Lung microvascular endothelial cell (primary cell): ENCODE data around the gene ARHGAP42. TPM values are rescaled to one million over a fixed set of nuclear protein-coding genes. Genes with fewer than 3 reads are reported as not detected.

Source experiments
- DNase-seq, 2 donors: peaks; one replicate each; pipeline versions ENCODE4 v3.0.0 to v3.0.0-alpha.2; 2010; ENCODE audit warnings: low read depth in 2 of 2
- total RNA-seq: library from RNA; depleted of rRNA; stranded (reverse); fragments of >200 nt; gene quantifications from 2 replicates; pipeline ENCODE4 v1.2.1, GENCODE V29; 2014

The ARHGAP42 gene
- total RNA-seq, 1 donor from 2014 or later = 7.1 TPM

DNA sequence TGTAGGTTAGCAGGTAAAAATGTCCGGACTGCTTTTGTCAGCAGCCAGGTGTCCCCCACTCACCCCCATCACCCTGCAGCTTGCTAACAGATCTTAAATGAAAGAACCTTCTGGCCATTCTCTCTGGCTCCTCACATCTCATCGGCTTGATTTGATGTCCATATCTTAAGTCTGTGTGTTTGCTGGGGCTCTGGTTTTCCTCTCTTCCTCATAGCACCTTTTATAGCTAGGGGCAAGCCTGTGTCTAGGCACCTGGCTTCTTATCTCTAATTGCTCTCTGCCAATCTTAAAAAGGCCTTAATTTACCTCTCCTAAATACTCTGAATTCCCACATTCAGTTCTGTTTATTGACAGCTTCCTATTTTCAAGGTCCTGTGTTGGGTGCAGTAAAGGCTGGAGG is 72.0 kb downstream of the ARHGAP42 start:
- no peak for DNase-seq

DNA sequence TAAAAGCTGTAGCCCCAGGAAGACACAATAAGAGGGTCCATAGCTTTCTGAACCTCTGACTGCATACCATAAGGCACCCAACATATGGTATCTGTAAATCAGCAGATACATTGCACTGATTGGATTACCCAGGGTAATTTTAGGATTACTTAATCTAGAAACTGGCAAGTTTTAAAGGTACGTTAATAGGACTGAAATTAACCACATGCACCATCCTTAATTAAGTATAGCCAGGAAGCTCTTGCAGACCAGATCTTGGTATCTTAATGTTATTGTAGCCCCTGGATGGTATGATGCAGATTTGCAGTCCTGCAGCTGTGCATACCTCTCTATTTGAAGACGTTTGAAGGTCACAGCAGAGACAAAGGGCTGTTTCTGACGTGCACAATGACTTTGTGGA is 72.8 kb downstream of the ARHGAP42 start:
- DNase-seq = no peak

DNA sequence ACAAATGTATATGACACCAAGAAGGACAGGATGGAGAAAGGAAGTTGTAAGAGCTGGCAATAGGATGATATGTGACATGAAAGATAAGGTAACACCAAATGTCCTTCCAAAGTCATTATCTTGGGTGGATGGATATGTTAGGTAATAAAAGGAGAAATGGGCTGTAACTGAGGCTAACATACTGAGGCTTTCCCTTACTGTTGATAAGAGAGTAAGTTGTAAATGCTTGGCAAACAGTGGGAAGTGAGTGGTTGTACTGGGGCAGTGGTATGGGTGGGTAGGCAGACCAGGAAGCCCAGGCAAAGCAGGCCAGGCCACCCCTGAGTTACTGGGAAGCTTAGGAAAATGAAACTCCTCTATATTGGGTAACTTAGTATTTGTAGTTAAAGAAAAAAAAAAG is 73.7 kb downstream of the ARHGAP42 start:
- DNase-seq = no peak

DNA sequence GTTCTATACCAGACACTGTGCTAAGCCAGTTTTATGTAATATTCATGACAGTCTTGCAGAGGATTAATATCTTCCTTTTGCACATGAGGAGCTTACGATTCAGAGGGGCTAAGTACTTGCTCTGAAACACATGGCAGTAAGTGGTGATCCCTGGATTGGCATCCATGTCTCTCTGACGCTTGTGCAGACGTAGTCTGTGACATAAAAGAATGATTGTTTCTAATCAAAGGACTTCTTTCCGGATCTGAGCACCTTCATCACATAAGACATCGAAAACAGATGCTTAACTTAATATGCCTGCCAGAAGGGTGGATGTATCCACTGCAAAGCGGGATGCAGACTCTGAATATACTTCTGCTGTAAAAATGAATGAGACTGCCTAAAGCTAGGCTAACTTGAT is 74.8 kb downstream of the ARHGAP42 start:
- DNase-seq = no peak

DNA sequence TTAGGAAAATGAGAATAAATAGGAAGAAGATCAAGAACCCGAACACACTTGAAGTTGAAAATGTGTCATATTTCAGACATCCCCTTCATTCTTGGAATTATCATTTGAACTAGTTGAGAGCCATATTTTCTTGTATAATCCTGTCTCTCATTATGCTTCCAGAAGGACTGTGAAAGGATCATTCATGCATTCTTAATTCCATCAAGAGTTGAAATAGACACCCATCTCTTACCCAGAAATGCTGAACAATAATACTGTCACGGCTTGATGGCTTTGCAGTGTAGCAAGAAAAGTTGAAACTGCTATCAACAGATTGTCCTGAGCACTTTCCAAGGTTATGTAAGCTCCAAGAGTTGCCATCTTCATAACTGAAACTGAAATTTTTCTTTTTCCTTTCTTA is 79.7 kb downstream of the ARHGAP42 start:
- no peak for DNase-seq

DNA sequence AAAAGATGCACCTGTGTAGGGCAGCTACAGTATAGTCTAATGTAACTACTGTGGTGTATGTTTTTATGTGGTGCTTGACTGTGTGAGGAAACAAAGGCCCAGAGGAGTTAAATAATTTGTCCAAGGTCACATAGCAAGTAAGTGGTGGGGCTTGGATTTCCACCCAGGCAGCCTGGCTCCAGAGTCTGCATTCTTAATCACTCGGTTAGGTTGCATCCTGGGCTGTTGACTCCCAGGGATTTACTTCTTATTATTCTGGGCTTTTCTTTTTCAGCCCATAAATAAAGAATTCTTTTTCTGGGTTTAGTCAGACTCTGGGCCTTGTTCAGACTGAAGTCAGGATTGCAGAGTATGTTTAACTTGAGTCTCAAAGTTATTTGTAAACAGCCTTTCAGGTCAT is 82.1 kb downstream of the ARHGAP42 start:
- no peak for DNase-seq

DNA sequence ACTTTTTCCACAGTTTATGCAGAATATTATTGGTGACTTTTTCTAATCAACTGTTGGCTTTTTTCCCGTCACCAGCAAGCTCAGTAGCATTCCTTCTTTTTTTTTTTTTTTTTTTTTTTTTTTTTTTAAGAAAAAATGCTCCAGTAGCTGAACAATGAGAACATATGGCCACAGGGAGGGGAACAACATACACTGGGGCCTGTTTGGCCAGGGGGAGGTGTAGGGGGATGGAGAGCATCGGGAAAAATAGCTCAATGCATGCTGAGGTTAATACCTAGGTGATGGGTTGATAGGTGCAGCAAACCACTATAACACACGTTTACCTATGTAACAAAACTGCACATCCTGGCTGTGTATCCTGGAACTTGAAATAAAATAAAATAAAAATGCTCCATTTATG is 82.5 kb downstream of the ARHGAP42 start:
- no peak for DNase-seq

DNA sequence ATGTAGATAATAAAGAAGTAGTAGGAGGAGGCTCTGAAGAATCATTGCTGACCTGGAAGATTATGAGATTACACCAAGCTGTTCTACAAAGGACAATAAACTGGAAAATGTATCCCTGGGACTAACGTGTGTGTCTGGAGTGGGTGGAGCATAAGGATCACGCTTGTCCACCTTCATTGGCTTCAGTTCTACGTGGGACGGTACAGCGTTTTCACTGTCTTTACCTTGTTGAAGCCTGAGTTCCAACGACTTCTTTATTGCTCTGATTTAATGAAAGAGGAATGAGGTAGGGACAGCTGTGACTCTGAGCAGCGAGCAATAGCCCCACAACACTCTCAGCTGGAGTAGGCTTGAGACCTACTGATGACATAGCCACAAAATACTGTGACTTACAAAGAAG is 87.0 kb downstream of the ARHGAP42 start:
- DNase-seq = no peak

DNA sequence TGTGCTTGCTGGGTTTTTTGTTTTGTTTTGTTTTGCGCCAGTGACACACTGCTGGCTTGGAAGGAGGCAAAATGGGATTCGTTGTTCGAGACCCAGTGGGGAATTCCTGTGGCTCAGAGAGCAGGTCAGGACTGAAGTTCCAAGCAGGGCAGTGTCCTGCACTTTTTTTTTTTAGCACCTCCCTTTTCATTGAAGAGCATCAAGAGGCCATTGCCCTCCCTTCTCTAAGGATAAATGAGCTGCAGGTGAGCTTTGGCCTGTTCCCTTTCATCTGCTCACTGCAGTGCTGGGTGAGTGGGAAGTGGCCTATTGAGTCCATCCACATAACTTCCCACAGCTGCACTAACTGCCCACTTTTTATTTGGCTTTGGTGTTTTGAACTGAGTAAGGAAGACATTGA is 87.8 kb downstream of the ARHGAP42 start:
- no peak for DNase-seq

DNA sequence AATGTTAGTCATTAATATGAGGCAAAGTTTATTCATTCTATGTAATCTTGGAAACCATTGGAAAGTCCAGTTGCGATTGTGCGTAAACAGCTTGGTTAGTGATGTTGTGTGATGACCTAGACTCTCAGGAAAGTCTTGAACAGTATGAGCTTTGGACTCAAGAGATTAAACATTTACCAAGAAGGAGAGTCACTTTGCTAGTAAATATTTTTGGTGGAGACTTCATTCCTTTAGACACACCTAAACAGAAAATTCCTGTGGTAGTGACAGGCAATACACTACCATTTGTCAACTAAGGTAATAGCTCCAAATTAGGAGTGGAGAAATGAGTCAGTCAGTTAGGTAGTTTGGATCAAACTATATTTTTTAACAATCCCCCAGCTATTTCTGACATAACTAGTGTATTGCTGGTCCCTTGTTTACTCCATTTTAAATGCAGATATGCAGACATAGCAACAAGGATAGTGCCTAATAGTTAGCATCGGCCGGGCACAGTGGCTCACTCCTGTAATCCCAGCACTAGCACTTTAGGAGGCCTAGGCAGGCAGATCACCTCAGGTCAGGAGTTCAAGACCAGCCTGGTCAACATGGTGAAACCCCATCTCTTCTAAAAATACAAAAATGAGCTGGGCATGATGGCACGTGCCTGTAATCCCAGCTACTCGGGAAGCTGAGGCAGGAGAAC is 89.3 kb downstream of the ARHGAP42 start:
- peak; percentile 39 to 55 for DNase-seq

DNA sequence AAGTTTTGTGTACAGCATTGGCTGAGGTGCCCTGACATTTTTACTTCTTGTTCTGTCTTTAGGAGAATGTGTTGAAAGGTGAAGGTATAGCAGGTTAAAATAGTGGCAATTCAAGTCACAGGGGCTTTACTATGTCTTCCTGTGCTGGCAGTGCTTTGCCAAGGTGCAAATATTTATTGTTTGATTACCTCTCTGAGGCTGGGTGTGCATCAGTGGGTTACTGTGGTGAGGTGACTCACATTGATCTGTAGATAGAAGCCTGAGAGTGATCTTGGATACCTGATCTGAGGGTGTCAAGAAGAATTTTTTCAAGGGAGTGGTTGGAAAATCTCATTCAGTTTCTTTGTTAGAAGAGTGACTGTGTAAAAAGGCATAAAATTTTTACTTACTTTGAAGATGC is 90.0 kb downstream of the ARHGAP42 start:
- DNase-seq = no peak

DNA sequence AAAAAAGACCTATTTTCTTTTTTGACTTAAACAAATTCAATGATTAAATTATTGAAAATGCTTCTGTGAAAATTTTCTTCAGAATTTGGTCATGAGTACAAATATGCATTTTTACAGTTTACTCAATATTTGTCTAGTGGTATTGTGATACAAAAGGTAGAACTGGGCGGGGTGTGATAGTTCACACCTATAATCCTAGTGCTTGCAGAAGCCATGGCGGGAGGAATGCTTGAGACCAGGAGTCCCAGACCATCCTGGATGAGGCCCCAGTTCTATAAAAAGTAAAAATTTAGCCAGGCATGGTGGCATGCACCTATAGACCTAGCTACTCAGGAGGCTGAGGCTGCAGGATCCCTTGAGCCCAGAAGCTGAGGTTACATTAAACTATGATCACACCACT is 90.6 kb downstream of the ARHGAP42 start:
- no peak for DNase-seq

DNA sequence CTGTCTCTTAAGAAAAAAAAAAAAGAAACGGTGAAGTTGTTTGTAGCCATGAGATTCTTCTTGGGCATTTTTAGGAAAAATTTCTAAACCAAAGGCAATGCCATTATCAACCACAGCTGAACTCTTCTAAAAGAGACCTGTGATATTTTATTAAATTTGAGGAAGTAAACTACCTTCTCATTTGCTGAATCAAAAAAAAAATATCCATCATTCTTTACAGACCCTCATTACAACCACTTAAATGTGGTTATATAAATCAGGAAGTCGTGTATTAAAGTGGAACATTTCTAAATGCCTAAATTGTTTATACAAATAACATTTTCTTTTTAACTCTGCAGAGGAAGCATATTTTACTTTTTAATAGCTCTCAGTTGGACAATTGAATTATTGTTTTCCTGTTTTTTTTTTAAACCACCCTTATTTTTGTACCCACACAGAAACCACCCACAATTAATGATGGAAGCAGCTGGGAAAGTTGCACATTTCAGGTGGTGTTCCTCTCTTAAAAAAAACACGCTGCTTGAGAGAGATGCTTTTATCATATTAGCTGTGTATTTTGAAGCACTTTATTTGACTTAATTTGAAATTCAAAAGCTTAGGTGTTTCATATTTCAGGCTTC is 91.2 kb downstream of the ARHGAP42 start:
- DNase-seq = no peak

DNA sequence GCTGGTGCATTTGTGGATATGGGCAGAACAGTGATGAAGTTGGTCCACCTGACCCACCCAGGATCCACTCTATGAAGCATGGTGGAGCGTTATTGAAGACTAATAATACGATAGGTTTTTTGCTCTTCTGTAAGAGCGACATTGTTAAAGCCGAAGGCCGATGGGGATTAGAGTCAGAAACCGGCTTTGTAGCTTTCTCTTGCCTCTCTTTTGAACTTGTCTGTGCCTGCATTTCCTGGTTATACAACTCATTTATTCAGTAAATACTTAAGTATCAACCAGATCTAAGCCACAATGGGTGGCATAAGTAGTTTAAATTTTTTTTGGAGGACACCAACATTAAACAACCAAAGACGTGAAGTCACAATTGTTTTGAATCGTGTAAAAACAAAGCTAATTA is 93.4 kb downstream of the ARHGAP42 start:
- DNase-seq = no peak

DNA sequence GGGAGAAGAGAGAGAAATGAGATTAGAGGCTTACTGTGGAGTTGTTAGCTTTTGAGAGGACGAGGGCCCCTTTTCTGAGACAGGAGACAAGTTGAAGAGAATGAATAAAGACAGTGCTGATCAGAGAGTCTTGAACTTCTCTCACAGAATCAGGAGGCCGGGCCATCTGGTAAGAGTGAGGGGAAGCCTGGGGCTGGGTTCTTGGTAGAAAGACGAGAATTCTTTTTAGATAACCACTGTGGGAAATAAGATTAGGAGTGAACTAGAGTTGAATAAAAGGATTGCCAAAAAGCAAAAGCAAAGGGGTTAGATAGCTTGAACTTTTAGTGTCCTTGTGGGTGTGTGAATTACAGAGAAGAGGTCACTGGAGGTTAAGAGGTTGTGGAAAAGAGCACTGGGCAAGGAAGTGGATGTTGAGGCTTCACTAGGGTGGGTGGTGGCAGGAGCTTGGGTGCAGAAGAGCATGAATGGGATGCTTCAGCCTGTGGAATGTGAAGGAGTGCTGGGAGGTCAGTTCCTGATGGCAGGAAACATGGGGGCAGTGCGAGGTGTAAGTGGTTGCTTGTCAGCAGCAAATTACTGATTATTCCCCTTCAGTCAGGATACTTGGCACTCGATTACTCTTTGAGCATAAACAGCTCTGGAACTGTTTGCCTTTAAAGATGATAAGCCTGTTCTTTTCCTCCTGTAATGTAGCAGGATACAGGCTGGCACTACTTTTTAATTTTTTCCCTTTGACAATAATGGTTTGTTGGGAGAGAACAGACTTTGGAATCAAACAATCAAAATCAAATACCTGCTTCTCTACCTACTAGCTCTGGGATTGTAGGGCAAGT is 98.3 kb downstream of the ARHGAP42 start:
- DNase-seq = peak in 1 of 2 donors; percentile 7

DNA sequence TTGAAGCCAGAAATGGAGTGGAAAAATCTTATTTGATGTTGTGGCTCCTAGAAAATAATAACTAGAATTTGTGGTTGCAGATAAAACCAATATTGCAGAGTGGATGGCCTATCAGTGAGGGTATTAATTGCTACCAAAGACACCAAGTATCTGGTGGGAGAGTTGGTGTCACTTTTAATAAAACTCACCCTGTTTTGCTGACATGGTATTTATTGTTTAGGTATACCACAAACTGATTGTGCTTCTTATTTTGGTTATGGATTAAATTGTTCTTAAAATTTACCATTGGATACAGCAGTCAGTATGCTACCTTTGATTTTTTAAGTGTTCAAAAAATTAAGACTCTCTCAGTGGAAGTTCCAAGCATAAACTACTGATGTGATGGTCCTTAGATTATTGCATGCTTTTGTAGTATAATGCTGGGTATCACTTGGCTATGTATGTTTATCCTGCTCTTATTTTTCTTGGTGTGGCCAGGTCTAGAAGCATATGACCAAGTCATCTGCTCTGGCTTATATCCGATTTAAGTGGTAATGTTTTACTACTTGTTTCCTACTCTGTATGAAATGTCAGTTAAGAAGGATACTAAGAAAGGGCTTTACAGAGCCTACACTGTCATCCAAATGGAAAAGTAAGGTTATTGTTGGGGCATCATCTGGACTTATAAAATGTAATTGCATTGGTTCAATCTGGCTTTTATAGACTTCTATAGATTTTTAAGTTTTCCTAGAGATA is 101.6 kb downstream of the ARHGAP42 start:
- no peak for DNase-seq

DNA sequence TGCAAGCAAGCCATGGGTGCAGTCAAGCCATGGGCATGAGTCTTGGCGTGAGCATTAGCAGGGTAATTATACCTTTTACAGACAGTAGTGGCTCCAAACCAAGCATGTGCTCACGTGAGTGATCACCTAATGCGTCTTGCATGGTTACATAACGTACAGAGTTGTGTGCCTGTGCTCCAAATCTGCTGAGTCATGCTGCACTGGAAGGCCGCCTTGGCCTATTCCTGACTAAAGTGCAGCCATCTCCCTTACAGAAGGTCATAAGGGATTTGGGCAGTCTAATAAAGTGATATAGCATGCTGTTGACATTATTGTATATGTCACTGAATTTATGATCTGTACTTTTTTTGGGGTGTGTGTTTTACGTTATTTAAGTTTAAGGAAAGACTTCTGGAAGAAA is 102.4 kb downstream of the ARHGAP42 start:
- no peak for DNase-seq

DNA sequence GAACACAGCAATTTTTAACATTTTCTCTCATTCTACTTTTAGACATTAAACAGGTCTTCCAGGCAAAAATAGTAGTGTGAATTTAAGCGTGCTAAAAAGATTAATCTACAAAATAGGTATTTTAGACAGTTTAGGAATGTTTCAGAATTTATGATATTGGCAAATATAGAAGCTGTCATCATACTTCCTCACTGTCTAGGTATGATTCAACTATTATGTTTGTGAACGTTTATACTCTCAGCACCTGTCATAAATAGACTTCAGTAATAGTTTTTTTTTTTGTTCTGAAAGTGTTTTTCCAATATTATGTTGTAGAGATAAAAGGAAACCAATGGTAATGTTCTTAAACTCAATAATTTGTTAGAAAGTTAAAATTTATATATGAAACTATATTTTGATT is 103.0 kb downstream of the ARHGAP42 start:
- peak in 1 of 2 donors; percentile 44 for DNase-seq

DNA sequence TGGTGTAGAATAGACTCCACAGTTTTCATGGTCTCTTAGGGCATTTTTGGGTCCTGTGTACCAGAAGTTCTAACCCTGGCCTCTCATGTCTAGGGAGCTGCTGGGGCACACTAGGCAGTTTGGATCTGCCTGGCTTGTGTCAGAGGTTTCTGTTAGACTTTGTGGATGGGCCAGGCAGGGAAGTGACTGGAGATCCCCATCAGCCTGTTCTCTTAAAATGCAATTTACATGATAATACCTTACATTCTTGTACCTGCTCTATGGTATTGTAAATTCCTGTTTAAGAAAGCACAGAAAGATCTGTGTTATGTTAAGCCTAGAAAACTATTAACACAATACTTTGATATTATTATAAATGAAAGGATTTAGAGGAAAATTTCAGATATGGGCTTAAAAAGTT is 104.0 kb downstream of the ARHGAP42 start:
- DNase-seq = no peak

DNA sequence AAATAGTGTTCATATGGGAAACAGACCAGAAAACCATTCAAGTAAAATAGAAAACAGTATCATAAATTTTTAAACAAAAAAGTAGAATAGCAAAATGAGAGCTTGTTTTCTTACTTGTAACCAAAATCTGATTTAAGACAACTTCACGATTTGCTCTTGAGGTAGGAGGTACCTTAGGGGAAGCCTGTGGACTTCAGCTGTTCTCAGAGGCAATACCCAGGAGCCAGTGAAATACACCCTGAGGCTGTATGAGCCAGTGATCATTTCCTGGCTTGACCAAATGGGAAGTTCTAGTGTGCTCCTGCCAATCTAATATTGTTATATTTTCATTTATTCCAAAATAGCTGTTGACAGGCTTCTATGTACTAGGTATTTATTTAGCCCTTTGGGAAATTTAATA is 104.8 kb downstream of the ARHGAP42 start:
- peak; percentile 51 to 58 for DNase-seq

DNA sequence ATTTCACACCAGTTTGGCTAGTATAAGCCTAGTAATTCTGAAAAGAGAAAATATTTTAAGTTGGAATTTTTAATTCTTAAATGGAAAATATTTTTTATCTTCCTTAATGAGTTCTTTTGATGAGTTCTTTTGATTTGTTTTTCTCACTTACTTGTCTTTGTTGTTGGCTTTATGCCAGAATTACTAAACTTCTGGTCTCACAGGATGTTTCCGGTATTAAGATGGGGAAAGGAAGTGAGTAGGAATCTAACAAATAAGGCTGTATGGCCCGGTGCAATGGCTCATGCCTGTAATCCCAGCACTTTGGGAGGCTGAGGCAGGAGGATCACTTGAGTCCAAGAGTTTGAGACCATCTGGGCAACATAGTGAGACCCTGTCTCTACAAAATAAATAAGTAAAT is 106.4 kb downstream of the ARHGAP42 start:
- DNase-seq = peak; percentile 52 to 83

DNA sequence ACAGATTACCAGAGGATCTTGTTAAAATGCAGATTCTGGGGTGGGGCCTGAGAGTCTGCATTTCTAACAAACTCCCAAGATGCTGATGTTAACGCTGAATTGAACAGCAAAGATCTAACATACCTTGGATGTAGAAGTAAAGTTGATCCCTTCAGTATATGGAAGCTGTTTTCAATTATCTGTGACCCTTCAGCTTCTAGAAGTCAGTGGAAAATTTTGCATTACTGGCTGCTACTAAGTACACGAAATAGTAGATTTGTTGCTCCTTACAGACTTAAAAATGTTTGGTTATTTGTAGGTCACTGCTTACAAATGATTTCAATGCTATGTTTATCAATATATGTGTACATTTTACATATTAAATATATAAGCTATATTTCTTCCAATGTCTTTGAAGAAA is 107.4 kb downstream of the ARHGAP42 start:
- DNase-seq = no peak
